ENCODE results near the gene GBP5.

- TF ChIP-seq POLR2A (IDR thresholded peaks at IDR 0.05; ENCODE audit: extremely low read depth, insufficient read length) (no peak), CTCF (IDR thresholded peaks at IDR 0.05; ENCODE audit: low read depth, low read length) (no peak), MYC (IDR thresholded peaks at IDR 0.05; ENCODE audit: low read depth, low read length) (no peak)
Observed at GRCh38 chr1:89274411-89274857, 1.8 kb upstream of the GBP5 start.

All from NB4 (cell line).